GM12801 (cell line): Measurements from ENCODE around the gene SLC9A7.

Experiments
- TF ChIP-seq, protein P1 (sequence below): IDR thresholded peaks from one replicate; pipeline ENCODE4 v1.5.1; 2011; ENCODE audit warnings: control low read depth; ENCODE audit not compliant: insufficient read length; ENCODE audit errors: extremely low read depth

The SLC9A7 gene

DNA sequence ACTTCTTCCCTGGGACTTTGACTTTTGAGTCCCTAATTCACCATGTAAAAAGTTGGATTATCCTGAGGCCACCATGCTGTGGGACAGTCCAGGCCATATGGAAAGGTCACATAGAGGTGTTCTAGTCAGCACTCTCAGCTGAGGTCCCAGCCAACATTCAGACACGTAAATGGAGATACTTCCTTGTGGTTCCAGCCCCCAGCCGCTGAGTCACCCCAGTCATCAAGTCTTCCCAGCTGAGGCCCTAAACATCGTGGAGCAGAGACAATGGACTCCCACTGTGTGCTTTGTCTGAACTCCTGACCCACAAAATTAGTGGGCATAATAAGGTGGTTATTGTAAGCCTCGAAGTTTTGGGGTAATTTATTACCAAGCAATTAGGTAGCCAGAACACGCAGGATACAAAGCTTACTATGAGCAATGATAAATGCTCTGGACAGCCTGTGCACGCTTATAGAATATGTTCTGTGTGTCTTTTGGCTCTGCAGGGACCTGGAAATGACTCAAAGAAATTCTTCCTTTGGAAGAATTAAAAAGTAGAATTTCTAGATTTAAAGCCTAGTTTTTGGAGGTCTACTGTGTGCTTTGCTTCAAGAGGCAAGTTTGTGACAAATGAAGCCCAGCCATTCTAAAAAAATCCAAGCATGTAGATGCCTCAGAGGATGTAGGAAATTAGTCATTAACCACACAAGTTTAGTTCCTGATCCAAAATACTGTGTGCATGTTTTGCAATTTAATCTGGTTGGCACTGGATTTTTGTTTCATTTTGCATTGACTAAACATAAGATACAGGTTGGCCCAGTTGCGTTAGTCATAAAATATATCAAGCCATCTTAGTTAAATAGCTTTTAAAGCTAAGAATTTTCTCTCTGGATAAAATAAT, 33.2 kb upstream of the SLC9A7 start:
- TF ChIP-seq, protein P1, sequence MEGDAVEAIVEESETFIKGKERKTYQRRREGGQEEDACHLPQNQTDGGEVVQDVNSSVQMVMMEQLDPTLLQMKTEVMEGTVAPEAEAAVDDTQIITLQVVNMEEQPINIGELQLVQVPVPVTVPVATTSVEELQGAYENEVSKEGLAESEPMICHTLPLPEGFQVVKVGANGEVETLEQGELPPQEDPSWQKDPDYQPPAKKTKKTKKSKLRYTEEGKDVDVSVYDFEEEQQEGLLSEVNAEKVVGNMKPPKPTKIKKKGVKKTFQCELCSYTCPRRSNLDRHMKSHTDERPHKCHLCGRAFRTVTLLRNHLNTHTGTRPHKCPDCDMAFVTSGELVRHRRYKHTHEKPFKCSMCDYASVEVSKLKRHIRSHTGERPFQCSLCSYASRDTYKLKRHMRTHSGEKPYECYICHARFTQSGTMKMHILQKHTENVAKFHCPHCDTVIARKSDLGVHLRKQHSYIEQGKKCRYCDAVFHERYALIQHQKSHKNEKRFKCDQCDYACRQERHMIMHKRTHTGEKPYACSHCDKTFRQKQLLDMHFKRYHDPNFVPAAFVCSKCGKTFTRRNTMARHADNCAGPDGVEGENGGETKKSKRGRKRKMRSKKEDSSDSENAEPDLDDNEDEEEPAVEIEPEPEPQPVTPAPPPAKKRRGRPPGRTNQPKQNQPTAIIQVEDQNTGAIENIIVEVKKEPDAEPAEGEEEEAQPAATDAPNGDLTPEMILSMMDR, result no peak

DNA sequence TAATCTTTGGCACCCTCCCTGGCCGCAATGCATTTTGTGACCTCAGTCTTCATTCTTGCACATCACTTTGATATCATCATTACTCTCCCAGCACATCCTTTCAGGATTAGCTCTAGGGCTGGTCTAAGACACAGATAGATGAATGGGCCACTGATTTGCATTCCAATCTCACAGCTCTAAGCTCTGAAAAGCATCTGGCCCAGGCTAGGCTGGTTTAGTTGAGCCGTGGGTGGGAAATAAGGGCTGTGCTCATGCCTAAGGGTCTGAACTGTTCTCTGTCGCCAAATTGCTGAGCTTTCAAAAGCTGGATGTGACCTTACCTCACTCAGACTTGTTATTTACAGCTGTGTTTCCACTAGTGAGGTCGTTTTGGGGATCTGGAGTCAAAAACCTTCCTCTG, 30.0 kb upstream of the SLC9A7 start:
- TF ChIP-seq, protein P1, result no peak

DNA sequence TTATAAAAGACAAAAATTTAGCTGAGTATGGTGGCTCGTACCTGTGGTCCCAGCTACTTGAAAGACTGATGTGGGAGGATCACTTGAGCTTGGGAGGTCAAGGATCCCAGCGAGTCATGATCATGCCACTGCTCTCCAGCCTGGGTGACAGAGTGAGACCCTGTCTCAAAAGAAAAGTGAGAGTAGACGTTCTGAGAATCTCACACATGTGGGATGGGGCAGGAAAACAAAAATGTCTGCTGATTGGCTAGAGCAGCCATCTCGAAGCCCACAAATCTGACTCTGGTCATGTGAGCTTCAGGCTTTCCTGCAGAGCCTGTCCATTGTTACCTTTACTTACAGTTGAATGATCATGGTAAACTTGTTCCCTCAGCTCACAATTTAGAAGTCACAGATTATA, 23.1 kb upstream of the SLC9A7 start:
- TF ChIP-seq, protein P1, result no peak

DNA sequence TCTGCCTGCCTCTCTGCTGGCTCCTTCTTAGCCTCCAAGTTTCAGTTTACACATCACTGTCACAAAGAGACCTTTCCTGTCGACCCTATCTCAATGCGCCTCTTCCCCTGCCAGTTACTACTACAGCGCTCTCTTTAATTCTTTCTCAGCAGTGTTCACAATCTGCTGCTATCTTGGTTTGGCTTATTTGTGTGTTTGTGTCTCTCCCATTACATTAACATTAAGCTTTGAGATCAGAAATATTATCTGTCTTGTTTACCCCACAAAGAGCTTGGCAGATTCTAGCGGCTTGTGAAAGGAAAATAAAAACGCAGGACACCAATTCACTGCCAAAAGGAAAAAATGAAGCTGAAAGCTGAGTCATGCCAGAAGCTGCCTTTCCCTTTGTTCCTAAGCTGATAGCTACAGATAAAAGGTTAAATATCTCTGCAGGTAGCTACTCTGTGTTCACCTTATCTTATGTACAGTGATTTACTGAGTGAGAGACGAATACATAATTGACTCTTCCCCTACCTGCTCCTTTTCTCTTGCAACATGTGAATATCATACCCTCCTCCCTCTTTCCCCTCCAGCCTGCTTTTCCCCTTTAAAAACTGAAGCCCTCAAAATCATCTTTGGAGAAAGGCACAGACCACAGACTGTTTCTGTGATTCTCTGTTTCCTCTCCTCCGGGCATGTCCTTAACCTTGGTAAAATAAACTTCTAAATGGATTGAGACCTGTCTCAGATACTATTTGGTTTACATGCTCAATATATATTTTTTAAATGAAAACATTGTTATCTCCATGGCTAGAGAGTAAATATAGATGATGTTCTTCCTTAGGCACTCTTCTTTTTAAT, 19.3 kb upstream of the SLC9A7 start:
- TF ChIP-seq, protein P1, result no peak

DNA sequence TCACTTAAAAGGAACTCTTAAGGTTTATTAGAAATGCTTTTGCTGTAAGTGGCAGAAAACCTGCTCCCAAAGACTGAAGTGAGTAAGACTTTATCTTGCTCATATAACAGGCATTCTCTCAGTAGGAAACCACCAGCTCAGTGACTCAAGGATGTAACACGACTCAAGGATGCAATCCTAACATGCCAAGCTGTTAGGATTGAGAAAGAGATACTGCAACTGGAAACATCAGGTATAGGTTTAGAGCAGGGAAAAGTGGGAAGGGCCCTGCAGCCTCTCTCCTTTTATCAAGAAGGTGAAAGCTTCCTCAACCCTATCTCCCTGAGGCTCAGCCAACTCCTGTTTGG, 11.9 kb upstream of the SLC9A7 start:
- TF ChIP-seq, protein P1, result no peak

DNA sequence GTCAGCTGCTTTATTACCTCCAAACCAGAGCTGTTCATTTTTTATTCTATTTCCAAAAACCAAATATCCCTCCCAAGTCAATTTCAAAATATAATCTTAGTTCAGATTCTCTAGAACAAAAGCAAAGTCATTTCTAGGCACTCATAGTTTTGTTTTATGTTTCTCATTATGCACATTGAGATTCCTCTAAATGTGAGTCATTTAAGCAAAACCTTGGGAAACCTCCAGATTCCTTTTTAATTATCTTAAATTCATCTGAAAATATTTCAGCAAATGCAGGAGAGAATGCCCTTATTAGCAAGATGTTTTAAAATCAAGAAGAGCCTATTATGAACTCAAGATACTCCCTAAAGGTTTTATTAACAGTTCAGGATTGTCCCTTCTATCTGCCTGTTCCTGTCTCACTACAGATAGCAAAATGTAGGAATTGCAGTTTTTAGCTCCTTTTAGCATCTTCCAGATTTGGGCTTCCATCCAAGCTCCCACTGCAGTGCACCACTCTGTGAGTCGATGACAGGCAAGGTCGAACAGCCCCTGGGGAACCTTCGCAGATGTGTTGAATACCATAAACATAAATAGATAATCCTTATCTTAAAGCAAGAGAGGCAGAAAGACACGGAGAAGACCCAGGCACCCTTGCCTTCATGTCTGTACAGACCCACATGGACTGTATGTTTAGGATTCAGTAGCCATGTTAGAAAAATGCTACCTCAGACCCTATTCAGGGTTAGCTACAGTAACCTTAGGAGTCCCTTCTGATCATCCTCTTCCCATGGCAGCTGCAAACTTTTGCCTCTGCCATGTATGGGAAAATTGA, 11.3 kb upstream of the SLC9A7 start:
- TF ChIP-seq, protein P1, result no peak

DNA sequence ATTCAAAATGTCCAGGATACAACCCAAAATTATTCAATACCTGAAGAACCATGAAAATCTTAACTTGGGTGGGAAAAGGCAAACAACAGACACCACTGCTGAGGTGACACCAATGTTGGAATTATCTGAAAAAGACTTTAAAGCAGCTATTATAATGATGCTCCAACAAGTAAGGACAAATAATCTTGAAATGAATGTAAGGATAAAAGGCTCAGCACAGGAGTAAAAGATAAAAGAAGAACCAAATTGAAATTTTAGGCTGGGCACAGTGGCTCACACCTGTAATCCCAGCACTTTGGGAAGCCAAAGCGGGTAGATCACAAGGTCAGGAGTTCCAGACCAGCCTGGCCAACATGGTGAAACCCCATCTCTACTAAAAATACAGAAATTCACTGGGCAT, 4.0 kb upstream of the SLC9A7 start:
- TF ChIP-seq, protein P1, result no peak
